C4-2B (cell line): ENCODE results near the gene MRS2.

Source experiments
- CTCF ChIP-seq: fragments of 450-650 bp; conservative IDR thresholded peaks from 2 replicates; pipeline ENCODE4 v1.5.1; 2017; ENCODE audit warnings: mild to moderate bottlenecking
- ZFX ChIP-seq: fragments of 450-650 bp; IDR thresholded peaks from 2 replicates; pipeline ENCODE4 v1.6.1; 2017

DNA sequence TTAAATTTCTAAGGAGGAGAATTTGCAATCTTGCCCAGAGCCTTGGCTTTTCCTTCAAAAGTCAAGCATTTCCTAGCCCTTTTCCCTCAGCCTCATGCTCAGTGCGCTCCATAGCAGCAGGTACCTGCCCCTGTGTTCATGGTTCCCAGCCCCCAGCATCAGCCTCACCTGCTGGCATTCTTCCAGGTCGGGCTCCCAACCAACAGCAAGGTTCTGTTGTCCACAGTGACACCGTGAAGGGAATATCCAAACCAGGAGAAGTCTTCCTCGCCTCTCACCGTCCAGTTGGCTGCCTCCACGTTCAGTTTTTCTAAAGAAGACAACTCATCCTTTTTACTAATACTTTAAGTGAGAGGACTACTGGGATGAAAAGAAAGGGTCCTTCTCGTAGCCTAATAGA lies 43.9 kb downstream of the MRS2 start:
- TF ChIP-seq CTCF (no peak), ZFX (no peak)
